GM12874 (cell line): ENCODE measurements around the gene IGSF21.

Source experiments
- TF ChIP-seq, protein P1 (sequence below): IDR thresholded peaks from 2 replicates; pipeline ENCODE4 v1.5.1; 2011; ENCODE audit warnings: low read depth, mild to moderate bottlenecking, control low read depth, low read length, moderate library complexity; ENCODE audit not compliant: insufficient read depth

The IGSF21 gene

DNA sequence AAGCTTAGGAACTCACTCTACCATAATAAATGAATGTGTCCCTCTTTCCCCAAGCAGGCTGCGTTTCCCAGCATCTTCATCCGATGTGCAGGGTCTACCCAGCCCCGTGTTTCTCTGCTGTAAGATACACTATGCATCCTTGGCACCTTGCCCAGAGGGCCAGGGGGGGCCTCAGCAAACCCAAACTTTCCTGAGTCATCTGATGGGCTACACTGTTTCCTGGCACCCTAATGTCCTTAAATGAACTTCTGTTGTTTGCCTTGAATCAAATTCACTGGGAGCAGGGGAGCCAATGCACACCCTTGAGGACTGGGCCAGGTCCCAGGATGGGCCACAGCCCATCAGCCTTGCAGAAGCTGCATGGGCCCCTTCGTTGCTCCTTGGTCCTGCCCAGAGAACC, 145.5 kb downstream of the IGSF21 start:
- TF ChIP-seq, protein P1, sequence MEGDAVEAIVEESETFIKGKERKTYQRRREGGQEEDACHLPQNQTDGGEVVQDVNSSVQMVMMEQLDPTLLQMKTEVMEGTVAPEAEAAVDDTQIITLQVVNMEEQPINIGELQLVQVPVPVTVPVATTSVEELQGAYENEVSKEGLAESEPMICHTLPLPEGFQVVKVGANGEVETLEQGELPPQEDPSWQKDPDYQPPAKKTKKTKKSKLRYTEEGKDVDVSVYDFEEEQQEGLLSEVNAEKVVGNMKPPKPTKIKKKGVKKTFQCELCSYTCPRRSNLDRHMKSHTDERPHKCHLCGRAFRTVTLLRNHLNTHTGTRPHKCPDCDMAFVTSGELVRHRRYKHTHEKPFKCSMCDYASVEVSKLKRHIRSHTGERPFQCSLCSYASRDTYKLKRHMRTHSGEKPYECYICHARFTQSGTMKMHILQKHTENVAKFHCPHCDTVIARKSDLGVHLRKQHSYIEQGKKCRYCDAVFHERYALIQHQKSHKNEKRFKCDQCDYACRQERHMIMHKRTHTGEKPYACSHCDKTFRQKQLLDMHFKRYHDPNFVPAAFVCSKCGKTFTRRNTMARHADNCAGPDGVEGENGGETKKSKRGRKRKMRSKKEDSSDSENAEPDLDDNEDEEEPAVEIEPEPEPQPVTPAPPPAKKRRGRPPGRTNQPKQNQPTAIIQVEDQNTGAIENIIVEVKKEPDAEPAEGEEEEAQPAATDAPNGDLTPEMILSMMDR = no peak

DNA sequence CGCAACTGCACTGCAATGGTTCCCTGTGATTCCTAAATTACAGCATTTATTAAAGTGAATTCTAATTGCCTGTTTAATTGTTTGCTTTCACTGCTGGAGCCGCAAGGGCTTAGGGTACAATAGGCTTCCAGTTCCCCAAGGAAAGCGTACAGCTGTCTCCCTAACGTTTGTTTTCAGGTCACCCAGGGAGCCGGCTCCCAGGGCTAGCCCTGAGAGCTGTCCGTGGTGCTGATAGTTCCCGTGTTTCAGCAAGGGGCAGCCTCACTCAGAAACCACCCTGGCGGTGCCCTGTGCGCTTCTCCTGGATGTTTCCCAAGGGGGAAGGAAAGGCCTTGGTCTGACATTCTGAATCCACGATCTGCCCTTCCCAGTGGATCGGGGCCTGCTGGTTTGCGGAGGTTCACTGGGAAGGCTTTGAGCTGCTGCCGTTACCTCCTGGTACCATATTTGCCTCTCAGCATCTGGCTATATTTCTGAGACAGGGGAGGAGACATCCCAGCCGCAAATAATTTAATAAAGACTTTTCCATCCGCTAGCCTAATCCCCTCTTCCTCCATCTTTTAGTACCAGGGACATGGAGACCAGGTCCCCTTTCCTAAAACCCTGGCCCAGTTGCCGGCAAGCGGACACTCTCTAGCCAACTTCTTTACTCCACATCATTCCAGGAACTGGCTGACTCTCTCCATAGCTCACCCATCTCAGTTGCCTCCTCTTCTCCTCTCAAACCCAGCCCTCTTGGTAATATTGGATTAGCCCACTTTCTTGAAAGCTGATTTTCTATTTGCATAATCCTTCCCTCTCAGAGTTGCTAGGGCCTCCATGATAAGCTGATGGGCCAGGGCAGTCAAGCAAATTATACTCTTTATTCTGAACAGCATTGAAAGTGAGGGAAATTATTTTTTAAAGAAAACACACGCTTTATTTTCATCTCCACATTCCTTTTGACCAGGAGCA, 149.0 kb downstream of the IGSF21 start:
- TF ChIP-seq, protein P1 = no peak

DNA sequence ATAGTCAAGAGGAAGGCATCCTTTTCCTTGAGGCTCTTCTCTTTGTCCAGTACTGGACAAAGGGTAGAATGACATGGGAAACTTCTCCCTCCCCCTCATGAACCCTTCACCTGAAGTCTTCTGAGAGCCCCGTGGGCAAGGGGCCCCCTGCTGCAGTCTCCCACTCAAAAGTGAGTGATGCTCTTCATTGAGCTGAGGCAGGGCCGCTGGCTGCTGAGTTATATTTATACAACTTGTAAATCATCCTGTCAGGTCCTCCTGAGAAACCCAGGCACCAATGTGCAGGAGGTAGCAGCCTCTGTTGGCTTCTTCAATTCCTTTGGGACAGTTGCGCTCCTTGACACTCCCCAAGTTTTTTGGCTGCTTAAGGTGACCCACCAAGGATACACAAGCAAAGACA, 150.2 kb downstream of the IGSF21 start:
- TF ChIP-seq, protein P1 = no peak

DNA sequence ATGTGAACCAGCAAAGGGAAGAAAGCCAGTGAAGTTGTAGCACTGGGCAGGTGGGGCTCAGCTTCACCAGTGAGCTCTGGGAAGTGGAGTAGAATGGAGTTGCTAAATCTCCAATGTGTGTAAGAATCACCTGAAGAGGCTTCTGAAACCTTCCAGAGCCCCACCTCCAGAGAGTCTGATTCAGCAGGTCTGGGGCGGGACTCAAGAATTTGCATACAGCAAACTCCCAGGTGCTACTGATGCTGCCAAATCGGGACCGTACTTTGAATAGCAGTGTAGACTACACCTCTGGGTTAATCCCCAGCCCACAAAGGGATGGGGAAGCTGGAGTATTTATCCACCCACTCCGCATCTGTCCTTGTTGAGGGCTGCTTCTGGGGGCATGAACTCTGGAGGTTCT, 154.3 kb downstream of the IGSF21 start:
- TF ChIP-seq, protein P1 = no peak

DNA sequence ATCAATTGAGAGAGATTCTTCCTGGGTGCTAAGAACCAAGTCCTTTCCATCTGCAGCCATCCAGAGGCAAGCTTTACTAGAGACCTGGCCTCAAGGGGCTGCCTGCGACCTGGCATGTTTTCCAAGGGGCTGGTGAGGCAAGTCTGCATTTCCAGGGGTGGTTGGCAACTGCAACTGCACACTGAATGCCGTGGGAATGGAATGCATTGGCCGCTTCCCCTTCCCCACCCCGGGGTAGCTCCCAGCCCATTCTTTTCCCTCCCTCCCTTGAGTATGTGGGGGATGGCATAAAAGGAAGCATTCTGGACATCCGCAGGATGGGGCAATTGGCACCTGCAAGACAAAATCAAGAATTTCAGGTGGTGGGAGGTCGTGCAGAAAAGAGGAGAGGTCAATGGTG, 155.1 kb downstream of the IGSF21 start:
- TF ChIP-seq, protein P1 = no peak

DNA sequence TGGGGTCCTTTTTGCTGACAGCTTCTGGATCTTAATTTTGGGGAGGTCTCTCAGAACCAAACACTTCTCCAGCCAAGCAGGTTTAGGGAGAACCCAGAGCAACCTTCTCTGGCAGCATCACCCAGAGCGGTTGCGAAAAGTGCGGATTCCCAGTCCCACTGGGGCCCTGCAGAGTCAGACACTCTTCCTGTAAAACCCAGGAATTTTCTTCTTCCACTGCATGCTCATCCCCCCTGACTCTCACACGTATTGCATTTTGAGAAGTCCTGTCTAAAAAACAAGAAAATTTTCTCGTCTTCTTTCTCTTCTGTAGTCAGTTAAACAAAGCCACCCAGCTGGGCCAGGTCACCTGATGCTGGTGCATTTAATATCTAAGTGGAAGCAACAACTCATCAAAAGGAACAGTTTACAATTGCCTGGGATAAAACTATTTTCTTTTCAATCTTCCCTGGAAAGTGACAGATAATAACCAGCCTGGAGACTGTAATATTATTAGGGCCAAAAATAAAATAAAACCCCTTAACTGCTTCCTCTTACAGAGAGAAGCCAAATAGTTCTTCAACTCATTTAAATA, 156.0 kb downstream of the IGSF21 start:
- TF ChIP-seq, protein P1 = no peak

DNA sequence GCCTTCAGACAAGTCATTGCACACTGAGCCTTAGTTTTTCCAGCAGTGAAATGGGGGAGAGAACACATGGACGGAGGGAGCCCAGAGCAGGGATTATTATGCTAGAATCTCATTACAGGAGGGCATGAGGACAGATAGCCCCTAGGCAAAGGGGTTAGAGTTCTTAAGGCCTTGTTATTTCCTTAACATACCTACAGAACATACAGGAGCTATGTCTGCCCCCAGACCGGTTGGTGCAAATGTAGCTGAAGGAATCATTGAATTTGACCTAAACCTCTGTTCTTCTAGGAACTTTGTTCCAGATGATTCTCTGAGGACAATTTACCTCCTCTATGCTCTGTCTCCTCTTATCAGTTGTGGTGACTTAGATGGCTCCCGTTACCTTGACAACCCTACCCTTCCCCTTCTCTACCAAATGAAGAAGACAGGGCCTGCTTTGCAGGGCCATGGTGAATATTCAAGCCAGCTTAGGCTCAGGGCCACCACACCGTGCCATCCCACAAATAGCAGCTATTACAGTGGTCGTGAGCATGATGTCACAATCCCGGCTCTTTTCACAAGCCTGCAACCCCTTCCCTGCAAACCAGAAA, 156.9 kb downstream of the IGSF21 start:
- TF ChIP-seq, protein P1 = no peak
